ENCODE results near the gene HACD4. TPM values are rescaled to one million over a fixed set of nuclear protein-coding genes. Genes with fewer than 3 reads are reported as not detected.

The HACD4 gene, protein sequence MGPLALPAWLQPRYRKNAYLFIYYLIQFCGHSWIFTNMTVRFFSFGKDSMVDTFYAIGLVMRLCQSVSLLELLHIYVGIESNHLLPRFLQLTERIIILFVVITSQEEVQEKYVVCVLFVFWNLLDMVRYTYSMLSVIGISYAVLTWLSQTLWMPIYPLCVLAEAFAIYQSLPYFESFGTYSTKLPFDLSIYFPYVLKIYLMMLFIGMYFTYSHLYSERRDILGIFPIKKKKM
- total RNA-seq (2014; rRNA removed; shearing (Covaris generic)) (2.2 and 2.5 TPM in 2 replicates), polyA plus RNA-seq (2016; fragmentation: Nextera tagmentation; extraction: Ambion mirVana) (1.3 and 1.7 TPM in 2 replicates)
- long read RNA-seq, partial matches to known transcripts: 0 of 1 reads
- long read RNA-seq, other reads (novel, unspliced or antisense): 1 of 1 reads

DNA sequence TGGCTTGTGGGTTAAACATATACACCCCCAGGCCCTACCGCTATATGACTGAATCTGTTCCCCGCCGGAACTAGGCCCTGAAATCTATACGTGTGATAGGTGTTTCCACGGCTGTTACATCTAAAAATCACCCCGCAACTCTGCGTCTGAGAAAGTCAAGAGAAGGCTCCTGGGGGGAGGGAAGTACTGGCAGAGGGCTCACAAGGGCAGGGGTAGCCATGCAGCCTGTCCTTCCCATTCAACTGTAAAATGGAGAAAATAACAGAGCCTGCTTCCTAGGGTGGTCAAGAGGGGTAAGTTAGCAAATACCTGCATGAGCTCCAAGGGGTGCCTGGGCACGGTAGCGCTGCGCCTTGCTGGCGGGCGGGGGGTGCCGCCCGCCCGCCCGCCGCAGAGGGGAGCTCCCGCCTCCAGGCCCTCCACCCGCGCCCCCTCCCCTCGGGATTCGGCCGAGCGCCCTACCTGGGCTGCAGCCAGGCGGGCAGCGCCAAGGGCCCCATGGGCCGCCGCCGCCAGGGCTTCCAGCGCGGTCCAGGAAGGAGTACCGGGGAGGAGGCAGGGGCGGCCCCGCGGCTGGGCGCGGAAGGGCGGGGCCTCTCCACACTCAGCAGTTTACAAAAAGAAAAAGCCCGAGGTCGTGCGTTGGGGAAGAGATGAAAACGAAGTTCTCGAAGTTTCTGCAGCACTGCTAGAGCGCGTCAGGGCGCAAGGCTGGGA is at the start of gene HACD4:
TSS of gene HACD4 (minus strand) at position 550 of the 717 bp plus-strand sequence. CDS start at position 500, 50 bp downstream.
- Histone ChIP-seq H3K79me2 (replicated peaks; ENCODE audit: insufficient read depth) (no peaks in the 10 kb centered on the region), H3K27ac (ENCODE audit: low read depth) (0 out of 2 replicates have a peak within 1 kb of the TSS, but pooled peaks have one; percentile 47), H3K36me3 (ENCODE audit: insufficient read depth) (no peaks in the 10 kb centered on the region), H3F3A (replicated peaks; ENCODE audit: low read depth) (peaks cover 5% of the 10 kb centered on the region; the same call in 1 of the 2 replicates), H3K4me2 (peak within 1 kb of the TSS; percentile 79), H4K20me1 (replicated peaks; ENCODE audit: insufficient read depth) (no peaks in the 10 kb centered on the region), H3K9me2 (ENCODE audit: insufficient read depth) (no peaks in the 10 kb centered on the region), H3K4me3 (peak within 1 kb of the TSS; percentile 55), H2AFZ (peak within 1 kb of the TSS; percentile 92), H3K27me3 (ENCODE audit: insufficient read depth) (peaks cover 8% of the 10 kb centered on the region; the same call in 1 of the 2 replicates), H3K4me1 (ENCODE audit: insufficient read depth) (peaks cover 21% of the 10 kb centered on the region)
- no peak for TF ChIP-seq POLR2AphosphoS5 (IDR thresholded peaks at IDR 0.05; ENCODE audit: low read depth)
- TF ChIP-seq, protein P1, sequence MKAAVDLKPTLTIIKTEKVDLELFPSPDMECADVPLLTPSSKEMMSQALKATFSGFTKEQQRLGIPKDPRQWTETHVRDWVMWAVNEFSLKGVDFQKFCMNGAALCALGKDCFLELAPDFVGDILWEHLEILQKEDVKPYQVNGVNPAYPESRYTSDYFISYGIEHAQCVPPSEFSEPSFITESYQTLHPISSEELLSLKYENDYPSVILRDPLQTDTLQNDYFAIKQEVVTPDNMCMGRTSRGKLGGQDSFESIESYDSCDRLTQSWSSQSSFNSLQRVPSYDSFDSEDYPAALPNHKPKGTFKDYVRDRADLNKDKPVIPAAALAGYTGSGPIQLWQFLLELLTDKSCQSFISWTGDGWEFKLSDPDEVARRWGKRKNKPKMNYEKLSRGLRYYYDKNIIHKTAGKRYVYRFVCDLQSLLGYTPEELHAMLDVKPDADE (IDR thresholded peaks at IDR 0.05): no peak
- no peak for TF ChIP-seq ZNF331 (CRISPR knock-in tag; IDR thresholded peaks at IDR 0.05; ENCODE audit: low read depth)
- TF ChIP-seq ZNF114 (CRISPR knock-in tag; IDR thresholded peaks at IDR 0.05): no peak
- DNase-seq (ENCODE audit: low spot score) (peak; percentile 82), ATAC-seq (peak; percentile 96)
- peaks cover 11% of the 10 kb centered on the region for H3K27me3 Mint-ChIP-seq (ENCODE audit: insufficient read depth, low read depth, poor library complexity)
- no peaks in the 10 kb centered on the region for H3K9me3 Mint-ChIP-seq
- H3K4me1 Mint-ChIP-seq: peaks cover 4% of the 10 kb centered on the region; the same call in 2 of the 3 replicates
- no peaks in the 10 kb centered on the region for H3K36me3 Mint-ChIP-seq (ENCODE audit: low read depth)
- H3K27ac Mint-ChIP-seq: no peak within 1 kb of the TSS
- H3K4me3 Mint-ChIP-seq: peak within 1 kb of the TSS; percentile 61

DNA sequence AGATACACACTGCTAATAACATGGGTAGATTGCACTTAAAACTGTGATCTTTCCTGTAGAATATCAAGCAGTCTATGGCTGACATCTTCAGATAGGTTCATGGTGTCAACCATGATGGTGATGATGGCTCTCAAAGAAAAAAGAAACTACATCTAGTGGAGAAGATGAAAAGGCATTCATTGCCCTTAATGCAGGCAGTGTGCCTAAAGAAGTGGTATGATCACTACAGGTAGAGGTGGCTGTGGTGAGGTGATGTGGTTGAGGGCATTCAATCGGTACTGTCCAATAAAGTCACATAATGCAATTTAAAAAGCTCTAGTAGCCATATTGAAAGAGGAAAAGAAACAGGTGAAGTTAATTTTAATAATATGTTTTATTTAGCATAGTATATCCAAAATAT is 49.4 kb upstream of the HACD4 start:
- Mint-ChIP-seq H3K27ac (no peak overlapping the region), H3K27me3 (ENCODE audit: insufficient read depth, low read depth, poor library complexity) (no peaks in the 10 kb centered on the region), H3K4me1 (no peaks in the 10 kb centered on the region; the same call in 2 of the 3 replicates), H3K4me3 (no peak overlapping the region), H3K36me3 (ENCODE audit: low read depth) (peaks cover 5% of the 10 kb centered on the region; the same call in 2 of the 3 replicates), H3K9me3 (no peaks in the 10 kb centered on the region)
- Histone ChIP-seq H3K4me2 (no peak overlapping the region), H2AFZ (no peak overlapping the region), H3K79me2 (replicated peaks; ENCODE audit: insufficient read depth) (no peaks in the 10 kb centered on the region), H3K36me3 (ENCODE audit: insufficient read depth) (no peaks in the 10 kb centered on the region), H3K9me2 (ENCODE audit: insufficient read depth) (no peaks in the 10 kb centered on the region), H3K4me3 (no peak overlapping the region), H3F3A (replicated peaks; ENCODE audit: low read depth) (no peaks in the 10 kb centered on the region), H3K27ac (ENCODE audit: low read depth) (no peak overlapping the region), H4K20me1 (replicated peaks; ENCODE audit: insufficient read depth) (no peaks in the 10 kb centered on the region), H3K4me1 (ENCODE audit: insufficient read depth) (no peaks in the 10 kb centered on the region), H3K27me3 (ENCODE audit: insufficient read depth) (no peaks in the 10 kb centered on the region)
- DNase-seq (ENCODE audit: low spot score) (no peak), ATAC-seq (no peak)
- TF ChIP-seq POLR2AphosphoS5 (IDR thresholded peaks at IDR 0.05; ENCODE audit: low read depth) (no peak), EZH2phosphoT487 (IDR thresholded peaks at IDR 0.05; ENCODE audit: unreplicated experiment) (no peak), NANOG (IDR thresholded peaks at IDR 0.05; ENCODE audit: borderline replicate concordance) (no peak), ZNF331 (CRISPR knock-in tag; IDR thresholded peaks at IDR 0.05; ENCODE audit: low read depth) (no peak), JUNB (IDR thresholded peaks at IDR 0.05; ENCODE audit: unreplicated experiment) (no peak), ZNF114 (CRISPR knock-in tag; IDR thresholded peaks at IDR 0.05) (no peak), STAT1 (IDR thresholded peaks at IDR 0.05; ENCODE audit: unreplicated experiment) (no peak), EZH2 (IDR thresholded peaks at IDR 0.05; ENCODE audit: low read depth, unreplicated experiment) (no peak)
- TF ChIP-seq, protein P2, sequence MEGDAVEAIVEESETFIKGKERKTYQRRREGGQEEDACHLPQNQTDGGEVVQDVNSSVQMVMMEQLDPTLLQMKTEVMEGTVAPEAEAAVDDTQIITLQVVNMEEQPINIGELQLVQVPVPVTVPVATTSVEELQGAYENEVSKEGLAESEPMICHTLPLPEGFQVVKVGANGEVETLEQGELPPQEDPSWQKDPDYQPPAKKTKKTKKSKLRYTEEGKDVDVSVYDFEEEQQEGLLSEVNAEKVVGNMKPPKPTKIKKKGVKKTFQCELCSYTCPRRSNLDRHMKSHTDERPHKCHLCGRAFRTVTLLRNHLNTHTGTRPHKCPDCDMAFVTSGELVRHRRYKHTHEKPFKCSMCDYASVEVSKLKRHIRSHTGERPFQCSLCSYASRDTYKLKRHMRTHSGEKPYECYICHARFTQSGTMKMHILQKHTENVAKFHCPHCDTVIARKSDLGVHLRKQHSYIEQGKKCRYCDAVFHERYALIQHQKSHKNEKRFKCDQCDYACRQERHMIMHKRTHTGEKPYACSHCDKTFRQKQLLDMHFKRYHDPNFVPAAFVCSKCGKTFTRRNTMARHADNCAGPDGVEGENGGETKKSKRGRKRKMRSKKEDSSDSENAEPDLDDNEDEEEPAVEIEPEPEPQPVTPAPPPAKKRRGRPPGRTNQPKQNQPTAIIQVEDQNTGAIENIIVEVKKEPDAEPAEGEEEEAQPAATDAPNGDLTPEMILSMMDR (conservative IDR thresholded peaks at IDR 0.05; ENCODE audit: low read depth in 2 of 2): no peak
- TF ChIP-seq, protein P1 (IDR thresholded peaks at IDR 0.05): no peak
- TF ChIP-seq, protein P3, sequence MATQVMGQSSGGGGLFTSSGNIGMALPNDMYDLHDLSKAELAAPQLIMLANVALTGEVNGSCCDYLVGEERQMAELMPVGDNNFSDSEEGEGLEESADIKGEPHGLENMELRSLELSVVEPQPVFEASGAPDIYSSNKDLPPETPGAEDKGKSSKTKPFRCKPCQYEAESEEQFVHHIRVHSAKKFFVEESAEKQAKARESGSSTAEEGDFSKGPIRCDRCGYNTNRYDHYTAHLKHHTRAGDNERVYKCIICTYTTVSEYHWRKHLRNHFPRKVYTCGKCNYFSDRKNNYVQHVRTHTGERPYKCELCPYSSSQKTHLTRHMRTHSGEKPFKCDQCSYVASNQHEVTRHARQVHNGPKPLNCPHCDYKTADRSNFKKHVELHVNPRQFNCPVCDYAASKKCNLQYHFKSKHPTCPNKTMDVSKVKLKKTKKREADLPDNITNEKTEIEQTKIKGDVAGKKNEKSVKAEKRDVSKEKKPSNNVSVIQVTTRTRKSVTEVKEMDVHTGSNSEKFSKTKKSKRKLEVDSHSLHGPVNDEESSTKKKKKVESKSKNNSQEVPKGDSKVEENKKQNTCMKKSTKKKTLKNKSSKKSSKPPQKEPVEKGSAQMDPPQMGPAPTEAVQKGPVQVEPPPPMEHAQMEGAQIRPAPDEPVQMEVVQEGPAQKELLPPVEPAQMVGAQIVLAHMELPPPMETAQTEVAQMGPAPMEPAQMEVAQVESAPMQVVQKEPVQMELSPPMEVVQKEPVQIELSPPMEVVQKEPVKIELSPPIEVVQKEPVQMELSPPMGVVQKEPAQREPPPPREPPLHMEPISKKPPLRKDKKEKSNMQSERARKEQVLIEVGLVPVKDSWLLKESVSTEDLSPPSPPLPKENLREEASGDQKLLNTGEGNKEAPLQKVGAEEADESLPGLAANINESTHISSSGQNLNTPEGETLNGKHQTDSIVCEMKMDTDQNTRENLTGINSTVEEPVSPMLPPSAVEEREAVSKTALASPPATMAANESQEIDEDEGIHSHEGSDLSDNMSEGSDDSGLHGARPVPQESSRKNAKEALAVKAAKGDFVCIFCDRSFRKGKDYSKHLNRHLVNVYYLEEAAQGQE (IDR thresholded peaks at IDR 0.05; ENCODE audit: unreplicated experiment): no peak

Data from GM23338 (cell line).